Measurements from ENCODE around the gene TRIM46.
A peak's percentile ranks its signal among the peaks of the same experiment; 100 is the strongest.
"Not testable (repeated sequence)": the region's sequence is repeated elsewhere in the genome, so short reads cannot be mapped to it uniquely, and the experiment has no call there.

Gene TRIM46

GRCh38 chr1:155226188-155226909 is 52.7 kb downstream of the TRIM46 start:
- peak; percentile 60 to 95 (median 74) for DNase-seq (ENCODE audit: low read depth in 2 of 3, low spot score in 1 of 3)

GRCh38 chr1:155226910-155227260 is 53.2 kb downstream of the TRIM46 start:
- DNase-seq (ENCODE audit: low read depth in 2 of 3, low spot score in 1 of 3), result peak in 1 of 3 donors; percentile 44

GRCh38 chr1:155227261-155228095 is 53.8 kb downstream of the TRIM46 start:
- peak; percentile 99 to 100 (median 100) for DNase-seq (ENCODE audit: low read depth in 2 of 3, low spot score in 1 of 3)

GRCh38 chr1:155228096-155228427 is 54.4 kb downstream of the TRIM46 start:
- no peak for DNase-seq (ENCODE audit: low read depth in 2 of 3, low spot score in 1 of 3)

- not testable (repeated sequence) for DNase-seq (ENCODE audit: low read depth in 2 of 3, low spot score in 1 of 3)
Observed at GRCh38 chr1:155231302-155231701, 57.7 kb downstream of the TRIM46 start.

- not testable (repeated sequence) for DNase-seq (ENCODE audit: low read depth in 2 of 3, low spot score in 1 of 3)
Observed at GRCh38 chr1:155232001-155232978, 58.6 kb downstream of the TRIM46 start.

- DNase-seq (ENCODE audit: low read depth in 2 of 3, low spot score in 1 of 3), result not testable (repeated sequence)
Observed at GRCh38 chr1:155233502-155233901, 59.9 kb downstream of the TRIM46 start.
